Stomach (tissue), 4 donors: ENCODE data around the gene MAP3K2.

Source experiments
- EP300 ChIP-seq: sonication (generic); formaldehyde crosslinking; IDR thresholded peaks from one replicate; pipeline ENCODE4 v1.6.1; 2017; ENCODE audit warnings: antibody characterized with exemption
- POLR2AphosphoS5 ChIP-seq, 3 donors: sonication (generic); formaldehyde crosslinking; IDR thresholded peaks; one replicate each; pipeline ENCODE4 v1.6.1; 2016; ENCODE audit warnings: antibody characterized with exemption in 3 of 3

GRCh38 chr2:127370010-127370409 lies 17.8 kb downstream of the MAP3K2 start:
- TF ChIP-seq POLR2AphosphoS5 (IDR thresholded peaks at IDR 0.05) (no peak), EP300 (no peak)
